ENCODE results near the gene ATRAID.
"Not testable (repeated sequence)": the region's sequence is repeated elsewhere in the genome, so short reads cannot be mapped to it uniquely, and the experiment has no call there.

Gene ATRAID

GRCh38 chr2:27194538-27195354 is 17.1 kb upstream of the ATRAID start:
- no peak for DNase-seq

- not testable (repeated sequence) for DNase-seq
Observed at GRCh38 chr2:27195799-27196198, 16.0 kb upstream of the ATRAID start.

- DNase-seq = not testable (repeated sequence)
Observed at GRCh38 chr2:27198068-27198467, 13.8 kb upstream of the ATRAID start.

GRCh38 chr2:27198627-27199026 is 13.2 kb upstream of the ATRAID start:
- DNase-seq = no peak

GRCh38 chr2:27199241-27199640 is 12.6 kb upstream of the ATRAID start:
- DNase-seq = no peak

GRCh38 chr2:27201675-27202074 is 10.2 kb upstream of the ATRAID start:
- no peak for DNase-seq

- DNase-seq = no peak
Observed at GRCh38 chr2:27202854-27203253, 9.0 kb upstream of the ATRAID start.

GRCh38 chr2:27203741-27204140 is 8.1 kb upstream of the ATRAID start:
- no peak for DNase-seq

- no peak for DNase-seq
Observed at GRCh38 chr2:27204566-27204965, 7.3 kb upstream of the ATRAID start.

- no peak for DNase-seq
Observed at GRCh38 chr2:27205206-27205605, 6.6 kb upstream of the ATRAID start.

- no peak for DNase-seq
Observed at GRCh38 chr2:27206346-27206745, 5.5 kb upstream of the ATRAID start.

- no peak for DNase-seq
Observed at GRCh38 chr2:27208486-27209050, 3.3 kb upstream of the ATRAID start.

GRCh38 chr2:27209621-27210401 is 2.0 kb upstream of the ATRAID start:
- DNase-seq = no peak

GRCh38 chr2:27211241-27211942 is 449 bp upstream of the ATRAID start:
- DNase-seq = peak; percentile 89

- DNase-seq = peak; percentile 26
Observed at GRCh38 chr2:27212626-27213471, 1.0 kb downstream of the ATRAID start.

GRCh38 chr2:27214941-27215340 is 3.1 kb downstream of the ATRAID start:
- DNase-seq = no peak

GRCh38 chr2:27216416-27217137 is 4.7 kb downstream of the ATRAID start:
- no peak for DNase-seq

GRCh38 chr2:27217173-27218121 is 5.6 kb downstream of the ATRAID start, which contains the start of gene CAD:
TSS of gene CAD (plus strand) at chr2:27217369. CDS start at chr2:27217552, 183 bp downstream.
- peak; percentile 97 for DNase-seq

- no peak for DNase-seq
Observed at GRCh38 chr2:27218614-27219013, 6.8 kb downstream of the ATRAID start.

GRCh38 chr2:27219091-27219490 is 7.2 kb downstream of the ATRAID start:
- DNase-seq = no peak
